NCI-H2227 (cell line): Measurements from ENCODE around the gene PTBP1.
"Not testable (repeated sequence)": the region's sequence is repeated elsewhere in the genome, so short reads cannot be mapped to it uniquely, and the experiment has no call there.

ENCODE experiments used
- DNase-seq: peaks from one replicate; lab custom pipeline; 2025; ENCODE audit not compliant: unreplicated experiment; lab: John Stamatoyannopoulos, UW

PTBP1 gene

DNA sequence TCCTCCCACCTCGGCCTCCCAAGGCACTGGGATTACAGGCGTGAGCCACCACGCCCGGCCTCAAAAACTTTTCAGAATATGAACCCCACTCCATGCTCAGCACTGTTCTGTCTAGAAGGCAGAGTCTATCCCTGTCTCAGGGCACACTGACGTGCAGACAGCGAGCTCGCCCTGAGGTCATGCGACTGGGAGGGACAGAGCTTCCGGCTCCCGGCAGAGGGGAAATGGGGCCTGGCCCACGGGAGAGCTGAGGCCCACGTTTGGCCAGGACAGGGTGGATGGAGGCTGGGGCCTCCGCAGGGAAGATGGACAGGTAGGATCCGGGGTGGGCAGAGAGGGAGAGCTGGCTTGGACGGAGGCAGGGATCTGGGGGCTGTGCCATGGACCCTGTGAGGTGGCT, 27.6 kb downstream of the PTBP1 start:
- no peak for DNase-seq

- DNase-seq, result no peak
These were observed 28.8 kb downstream of the PTBP1 start for GRCh38 chr19:825897-826644.

GRCh38 chr19:827314-827709, 30.1 kb downstream of the PTBP1 start:
- DNase-seq, result no peak

- no peak for DNase-seq
These were observed 30.6 kb downstream of the PTBP1 start, which contains the start of gene AZU1 for GRCh38 chr19:827710-828321. AZU1 (plus strand) TSS chr19:827837; CDS start chr19:827847, 10 bp downstream.

DNA sequence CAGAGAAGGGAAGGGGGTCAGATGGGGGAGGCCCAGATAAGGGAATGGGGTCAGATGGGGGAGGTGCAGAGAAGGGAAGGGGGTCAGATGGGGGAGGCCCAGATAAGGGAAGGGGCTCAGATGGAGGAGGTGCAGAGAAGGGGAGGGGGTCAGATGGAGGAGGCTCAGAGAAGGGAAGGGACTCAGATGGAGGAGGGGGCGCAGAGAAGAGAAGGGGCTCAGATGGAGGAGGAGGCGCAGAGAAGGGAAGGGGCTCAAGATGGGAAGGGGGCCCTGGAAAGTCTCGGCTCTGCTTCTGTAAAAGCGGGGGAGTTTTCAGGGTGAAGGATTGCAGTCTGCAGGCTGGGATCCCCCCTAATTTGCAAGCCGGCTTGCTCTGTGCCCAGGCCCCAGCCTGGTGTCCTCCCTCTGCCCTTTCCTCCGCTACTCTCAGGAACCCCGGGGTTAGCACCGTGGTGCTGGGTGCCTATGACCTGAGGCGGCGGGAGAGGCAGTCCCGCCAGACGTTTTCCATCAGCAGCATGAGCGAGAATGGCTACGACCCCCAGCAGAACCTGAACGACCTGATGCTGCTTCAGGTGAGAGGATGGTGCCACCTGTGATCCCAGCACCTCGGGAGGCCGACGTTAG, 32.0 kb downstream of the PTBP1 start:
- no peak for DNase-seq

DNA sequence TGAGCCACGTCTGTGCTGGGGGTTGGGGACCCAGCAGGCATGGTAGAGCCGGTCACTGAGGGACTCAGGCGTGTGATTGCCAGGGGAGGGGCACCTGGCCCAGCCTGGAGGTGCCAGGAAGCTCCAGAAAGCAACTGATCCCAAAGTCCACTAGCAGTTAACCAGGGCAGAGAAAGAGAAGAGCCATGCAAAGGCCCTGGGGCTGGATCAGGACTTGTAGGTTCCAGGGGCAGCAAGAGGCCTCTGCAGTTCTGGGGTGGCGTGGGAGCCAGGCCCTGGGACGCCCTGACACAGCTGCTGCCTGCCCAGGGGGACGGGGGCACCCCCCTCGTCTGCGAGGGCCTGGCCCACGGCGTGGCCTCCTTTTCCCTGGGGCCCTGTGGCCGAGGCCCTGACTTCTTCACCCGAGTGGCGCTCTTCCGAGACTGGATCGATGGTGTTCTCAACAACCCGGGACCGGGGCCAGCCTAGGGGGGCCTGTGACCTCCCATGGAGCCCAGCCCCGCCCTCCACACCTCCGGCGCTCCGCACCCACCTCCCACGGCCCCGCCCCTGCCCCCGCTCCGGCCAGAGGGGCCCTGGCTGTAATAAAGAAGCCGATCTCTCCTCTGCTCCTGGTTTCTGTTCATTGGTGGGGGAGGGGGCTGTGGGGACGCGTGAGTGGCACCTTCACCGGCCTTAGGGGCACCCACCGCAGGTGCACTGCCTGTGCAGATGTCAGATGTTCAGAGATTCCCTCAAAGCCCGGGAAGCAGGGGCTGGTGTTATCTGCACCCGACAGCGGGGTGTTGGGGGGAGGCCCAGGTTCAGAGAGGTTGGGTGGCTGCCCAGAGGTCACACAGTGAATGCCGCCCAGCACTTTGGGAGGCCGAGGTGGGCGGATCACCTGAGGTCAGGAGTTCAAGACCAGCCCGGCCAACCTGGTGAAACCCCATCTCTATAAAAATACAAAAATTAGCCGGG, 34.4 kb downstream of the PTBP1 start:
- DNase-seq, result no peak

GRCh38 chr19:834216-834615, 37.0 kb downstream of the PTBP1 start:
- no peak for DNase-seq

DNA sequence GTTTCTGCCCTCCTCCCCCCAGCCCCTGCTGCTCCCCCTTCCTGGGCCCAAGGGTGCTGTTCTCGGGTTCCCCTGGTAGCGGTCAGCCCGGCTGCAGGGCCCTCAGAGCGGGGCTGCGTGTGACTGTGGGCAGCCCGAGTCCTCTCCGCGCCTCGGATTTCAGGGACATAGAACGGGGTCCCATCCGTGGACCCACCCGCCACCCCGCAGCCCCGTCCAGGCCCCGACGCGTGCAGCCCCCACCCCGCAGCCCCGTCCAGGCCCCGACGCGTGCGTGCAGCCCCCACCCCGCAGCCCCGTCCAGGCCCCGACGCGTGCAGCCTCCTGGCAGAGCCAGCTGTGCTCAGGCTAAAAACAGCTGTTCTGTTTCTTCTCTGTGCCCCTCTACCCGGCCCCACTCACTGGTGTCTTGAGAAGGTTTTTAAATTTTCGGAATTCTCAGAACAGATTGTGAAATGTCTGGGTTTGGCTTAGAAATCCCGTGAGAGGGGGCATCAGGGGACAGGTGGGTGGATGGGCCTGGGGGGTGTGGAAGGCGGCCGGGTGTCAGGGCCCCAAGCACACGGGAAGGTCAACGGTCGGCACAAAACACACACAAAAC, 38.1 kb downstream of the PTBP1 start:
- DNase-seq, result no peak

DNA sequence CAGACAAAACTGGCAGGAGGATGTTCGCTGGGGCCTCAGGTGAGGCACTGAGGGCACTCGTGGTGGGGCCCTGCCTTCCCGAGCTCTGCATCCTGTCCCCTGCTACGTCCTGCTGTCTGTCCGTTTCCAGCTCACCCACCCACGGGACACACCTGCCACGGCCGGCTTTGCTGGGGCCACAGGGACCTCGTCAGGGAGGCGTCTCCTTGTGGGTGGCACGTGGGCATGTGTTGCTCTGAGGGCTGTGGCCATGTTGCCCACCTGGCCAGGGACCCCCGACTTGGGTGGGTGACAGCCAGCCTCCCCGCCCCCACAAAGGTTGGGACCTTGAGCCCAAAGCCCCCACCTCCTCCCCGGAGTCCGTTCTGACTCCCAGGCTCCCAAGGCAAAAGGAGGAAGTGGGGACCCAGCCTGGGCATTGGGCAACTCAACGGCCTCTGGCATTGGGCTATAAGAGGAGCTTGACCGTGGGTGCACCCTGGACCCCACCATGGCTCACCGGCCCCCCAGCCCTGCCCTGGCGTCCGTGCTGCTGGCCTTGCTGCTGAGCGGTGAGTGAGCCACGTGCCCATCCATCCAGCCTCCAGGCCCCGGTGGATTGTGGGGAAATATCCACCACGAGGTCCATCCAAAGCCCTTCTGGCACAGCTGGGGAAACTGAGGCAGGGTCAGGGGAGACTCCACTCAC, 43.4 kb downstream of the PTBP1 start, which contains the start of gene PRTN3:
Gene PRTN3, plus strand, starts transcription at position 481 of the 688 bp plus-strand sequence. Its CDS starts 10 bp downstream, at position 491.
- DNase-seq, result no peak

DNA sequence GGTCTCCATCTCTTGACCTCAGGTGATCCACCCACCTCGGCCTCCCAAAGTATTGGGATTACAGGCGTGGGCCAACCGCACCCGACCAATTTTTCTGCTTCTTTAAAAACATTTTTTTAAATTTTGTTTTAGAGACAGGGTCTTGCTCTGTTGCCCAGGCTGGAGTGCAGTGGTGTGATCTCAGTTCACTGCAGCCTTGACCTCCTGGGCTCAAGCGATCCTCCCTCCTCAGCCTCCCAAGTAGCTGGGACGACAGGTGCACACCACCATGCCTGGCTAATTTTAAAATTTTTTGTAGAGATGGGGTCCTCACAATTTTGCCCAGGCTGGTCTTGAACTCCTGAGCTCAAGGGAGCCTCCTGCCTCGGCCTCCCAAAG, 45.5 kb downstream of the PTBP1 start:
- DNase-seq, result not testable (repeated sequence)

- peak; percentile 51 for DNase-seq
These were observed 46.1 kb downstream of the PTBP1 start for GRCh38 chr19:843180-843835.

GRCh38 chr19:843836-844545, 46.7 kb downstream of the PTBP1 start:
- no peak for DNase-seq

DNA sequence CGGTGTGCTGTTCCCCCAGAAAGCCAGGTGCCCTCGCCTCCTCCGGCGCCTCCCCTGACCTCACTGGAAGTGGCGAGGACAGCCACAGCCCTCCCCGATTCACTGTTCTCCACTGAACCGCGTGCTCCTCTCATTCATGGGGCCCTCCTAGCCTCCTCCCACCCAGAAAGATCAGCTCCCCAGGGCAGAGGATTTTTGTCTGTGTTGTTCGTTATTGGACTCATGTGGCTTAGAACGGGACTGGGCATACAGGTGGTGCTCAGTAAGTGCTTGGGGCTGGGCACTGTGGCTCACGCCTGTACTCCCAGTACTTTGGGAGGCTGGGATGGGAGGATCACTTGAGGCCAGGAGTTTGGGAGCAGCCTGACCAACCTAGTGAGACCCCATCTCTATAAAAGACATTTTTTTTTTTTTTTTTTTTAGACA, 47.3 kb downstream of the PTBP1 start:
- no peak for DNase-seq

DNA sequence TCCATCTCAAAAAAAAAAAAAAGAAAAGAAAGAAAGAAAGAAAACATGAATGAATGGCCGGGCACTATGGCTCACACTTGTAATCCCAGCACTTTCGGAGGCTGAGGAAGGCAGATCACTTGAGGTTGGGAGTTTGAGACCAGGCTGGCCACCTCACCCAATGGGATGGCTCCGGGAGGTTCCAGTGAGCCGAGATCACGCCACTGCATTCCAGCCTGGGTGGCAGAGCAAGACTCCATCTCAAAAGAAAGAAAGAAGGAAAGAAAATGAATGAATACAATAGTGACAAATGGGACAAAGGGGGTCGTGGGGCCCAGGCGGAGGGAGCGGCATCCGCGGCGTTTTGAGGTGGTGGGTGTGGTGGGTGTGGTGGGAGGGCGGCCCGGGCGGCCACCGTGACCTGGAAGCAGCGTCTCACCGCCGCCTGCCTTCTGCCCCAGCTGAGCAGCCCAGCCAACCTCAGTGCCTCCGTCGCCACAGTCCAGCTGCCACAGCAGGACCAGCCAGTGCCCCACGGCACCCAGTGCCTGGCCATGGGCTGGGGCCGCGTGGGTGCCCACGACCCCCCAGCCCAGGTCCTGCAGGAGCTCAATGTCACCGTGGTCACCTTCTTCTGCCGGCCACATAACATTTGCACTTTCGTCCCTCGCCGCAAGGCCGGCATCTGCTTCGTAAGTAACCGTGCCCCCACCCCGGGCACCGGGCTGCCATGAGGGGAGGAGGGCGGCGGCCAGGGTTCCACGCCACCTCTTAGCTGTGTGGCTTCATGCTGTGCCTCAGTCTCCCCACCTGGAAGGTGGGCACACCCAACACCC, 48.7 kb downstream of the PTBP1 start:
- no peak for DNase-seq

- DNase-seq, result no peak
These were observed 51.2 kb downstream of the PTBP1 start for GRCh38 chr19:848386-848921.

DNA sequence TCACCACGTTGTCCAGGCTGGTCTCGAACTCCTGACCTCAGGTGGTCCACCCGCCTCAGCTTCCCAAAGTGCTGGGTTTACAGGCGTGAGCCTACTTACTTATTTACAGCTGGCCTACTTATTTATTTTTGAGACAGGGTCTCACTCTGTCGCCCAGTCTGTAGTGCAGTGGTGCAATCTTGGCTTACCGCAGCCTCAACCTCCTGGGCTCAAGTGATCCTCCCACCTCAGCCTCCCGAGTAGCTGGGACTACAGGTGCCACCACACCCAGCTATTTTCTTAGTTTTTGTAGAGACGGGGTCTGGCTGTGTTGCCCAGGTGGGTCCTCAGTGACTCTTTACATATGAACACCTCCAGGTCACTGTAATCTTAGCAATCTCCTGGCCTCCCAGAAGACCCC, 51.9 kb downstream of the PTBP1 start:
- DNase-seq, result not testable (repeated sequence)

DNA sequence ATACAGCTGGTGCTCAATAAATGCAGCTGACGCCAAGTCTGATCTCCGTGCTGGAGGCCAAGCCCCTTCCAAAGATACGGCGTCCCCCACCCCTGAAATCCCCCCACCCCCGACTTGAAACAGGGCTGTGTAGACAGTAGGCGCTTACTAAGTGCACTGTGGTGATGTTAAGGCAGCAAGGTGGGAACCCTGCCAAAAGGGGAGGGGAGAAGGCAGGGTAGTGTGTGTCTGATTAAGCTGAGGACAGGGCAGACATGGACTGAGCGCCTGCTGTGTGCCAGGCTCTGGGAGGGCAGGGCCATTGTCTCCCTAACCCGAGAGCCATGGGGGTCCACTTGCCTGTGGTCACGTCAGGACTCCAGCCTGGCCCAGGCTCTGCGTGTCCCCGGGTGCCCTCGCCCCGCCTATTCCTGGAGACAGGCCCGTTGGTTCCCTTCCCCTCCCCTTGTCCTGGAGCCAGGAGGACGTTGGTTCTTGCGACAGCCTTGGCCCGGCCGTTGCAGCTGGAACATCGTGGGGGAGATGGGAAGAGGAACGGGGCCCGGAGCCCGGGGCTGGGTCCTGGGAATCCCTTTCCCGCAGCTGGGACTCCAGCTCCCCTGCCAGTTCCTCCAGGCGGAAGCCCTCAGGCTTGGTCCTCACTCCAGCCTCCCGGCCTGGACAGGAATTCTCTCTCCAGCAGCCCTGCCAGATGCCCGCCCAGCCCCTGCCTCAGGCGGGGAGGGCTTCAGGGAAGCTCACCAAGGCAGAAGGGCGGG, 53.1 kb downstream of the PTBP1 start:
- DNase-seq, result peak; percentile 80
